Measurements from ENCODE around the gene SAMD5. TPM values are rescaled to one million over a fixed set of nuclear protein-coding genes. Genes with fewer than 3 reads are reported as not detected.

The SAMD5 gene
- 4.6 and 9.0 TPM in 2 replicates for total RNA-seq

GRCh38 chr6:147508042-147508865 is at the start of gene SAMD5:
SAMD5 (plus strand) TSS chr6:147508690; CDS start chr6:147508929, 239 bp downstream.
- peak; percentile 20 for DNase-seq (ENCODE audit: extremely low read depth, low read depth, low spot score)

- no peak for DNase-seq (ENCODE audit: extremely low read depth, low read depth, low spot score)
Observed at GRCh38 chr6:147459780-147460179, 48.7 kb upstream of the SAMD5 start.

GRCh38 chr6:147463651-147464050 is 44.8 kb upstream of the SAMD5 start:
- no peak for DNase-seq (ENCODE audit: extremely low read depth, low read depth, low spot score)

GRCh38 chr6:147467428-147467827 is 41.1 kb upstream of the SAMD5 start:
- no peak for DNase-seq (ENCODE audit: extremely low read depth, low read depth, low spot score)

- no peak for DNase-seq (ENCODE audit: extremely low read depth, low read depth, low spot score)
Observed at GRCh38 chr6:147467886-147468285, 40.6 kb upstream of the SAMD5 start.

GRCh38 chr6:147468634-147469033 is 39.9 kb upstream of the SAMD5 start:
- no peak for DNase-seq (ENCODE audit: extremely low read depth, low read depth, low spot score)

- DNase-seq (ENCODE audit: extremely low read depth, low read depth, low spot score) = no peak
Observed at GRCh38 chr6:147479857-147480256, 28.6 kb upstream of the SAMD5 start.

GRCh38 chr6:147486683-147487082 is 21.8 kb upstream of the SAMD5 start:
- no peak for DNase-seq (ENCODE audit: extremely low read depth, low read depth, low spot score)

- DNase-seq (ENCODE audit: extremely low read depth, low read depth, low spot score) = no peak
Observed at GRCh38 chr6:147497472-147497871, 11.0 kb upstream of the SAMD5 start.

GRCh38 chr6:147503587-147503986 is 4.9 kb upstream of the SAMD5 start:
- DNase-seq (ENCODE audit: extremely low read depth, low read depth, low spot score) = no peak

GRCh38 chr6:147504848-147505247 is 3.6 kb upstream of the SAMD5 start:
- DNase-seq (ENCODE audit: extremely low read depth, low read depth, low spot score) = no peak

GRCh38 chr6:147506704-147507114 is 1.8 kb upstream of the SAMD5 start:
- no peak for DNase-seq (ENCODE audit: extremely low read depth, low read depth, low spot score)

GRCh38 chr6:147507162-147508041 is 1.1 kb upstream of the SAMD5 start:
- no peak for DNase-seq (ENCODE audit: extremely low read depth, low read depth, low spot score)

GRCh38 chr6:147508866-147509608 is 547 bp downstream of the SAMD5 start:
- DNase-seq (ENCODE audit: extremely low read depth, low read depth, low spot score) = no peak

GRCh38 chr6:147509891-147510290 is 1.4 kb downstream of the SAMD5 start:
- DNase-seq (ENCODE audit: extremely low read depth, low read depth, low spot score) = no peak

GRCh38 chr6:147510929-147511590 is 2.6 kb downstream of the SAMD5 start:
- DNase-seq (ENCODE audit: extremely low read depth, low read depth, low spot score) = no peak

GRCh38 chr6:147514831-147515230 is 6.3 kb downstream of the SAMD5 start:
- no peak for DNase-seq (ENCODE audit: extremely low read depth, low read depth, low spot score)

GRCh38 chr6:147515327-147515726 is 6.8 kb downstream of the SAMD5 start:
- no peak for DNase-seq (ENCODE audit: extremely low read depth, low read depth, low spot score)

GRCh38 chr6:147522597-147522996 is 14.1 kb downstream of the SAMD5 start:
- no peak for DNase-seq (ENCODE audit: extremely low read depth, low read depth, low spot score)

GRCh38 chr6:147525519-147526209 is 17.2 kb downstream of the SAMD5 start:
- no peak for DNase-seq (ENCODE audit: extremely low read depth, low read depth, low spot score)
